ENCODE results near the gene MYMK.

MYMK gene

GRCh38 chr9:133535306-133535877 is 10.6 kb upstream of the MYMK start:
- no peak for DNase-seq (ENCODE audit: low read depth in 2 of 2)

- DNase-seq (ENCODE audit: low read depth in 2 of 2), result peak in 1 of 2 donors; percentile 19
These were observed 9.9 kb upstream of the MYMK start, which contains the start of gene ADAMTSL2 for GRCh38 chr9:133534346-133535291. TSS of gene ADAMTSL2 (plus strand) at chr9:133534704. CDS start at chr9:133536713, 2,009 bp downstream.

GRCh38 chr9:133533857-133534256 is 9.1 kb upstream of the MYMK start:
- no peak for DNase-seq (ENCODE audit: low read depth in 2 of 2)

GRCh38 chr9:133532937-133533668 is 8.3 kb upstream of the MYMK start:
- DNase-seq (ENCODE audit: low read depth in 2 of 2), result peak; percentile 6 to 34

GRCh38 chr9:133531293-133531692 is 6.5 kb upstream of the MYMK start:
- no peak for DNase-seq (ENCODE audit: low read depth in 2 of 2)

GRCh38 chr9:133529874-133530273 is 5.1 kb upstream of the MYMK start:
- DNase-seq (ENCODE audit: low read depth in 2 of 2), result no peak

- DNase-seq (ENCODE audit: low read depth in 2 of 2), result no peak
These were observed 4.7 kb upstream of the MYMK start for GRCh38 chr9:133529457-133529856.

GRCh38 chr9:133528876-133529241 is 4.1 kb upstream of the MYMK start:
- no peak for DNase-seq (ENCODE audit: low read depth in 2 of 2)

- no peak for DNase-seq (ENCODE audit: low read depth in 2 of 2)
These were observed 3.5 kb upstream of the MYMK start for GRCh38 chr9:133528001-133528875.

- no peak for DNase-seq (ENCODE audit: low read depth in 2 of 2)
These were observed 2.7 kb upstream of the MYMK start for GRCh38 chr9:133527444-133527920.

- DNase-seq (ENCODE audit: low read depth in 2 of 2), result no peak
These were observed 2.1 kb upstream of the MYMK start for GRCh38 chr9:133526721-133527321.

- no peak for DNase-seq (ENCODE audit: low read depth in 2 of 2)
These were observed 918 bp upstream of the MYMK start for GRCh38 chr9:133525677-133526076.

GRCh38 chr9:133524146-133524545 is 613 bp downstream of the MYMK start:
- no peak for DNase-seq (ENCODE audit: low read depth in 2 of 2)

- DNase-seq (ENCODE audit: low read depth in 2 of 2), result no peak
These were observed 1.7 kb downstream of the MYMK start for GRCh38 chr9:133523106-133523505.

- no peak for DNase-seq (ENCODE audit: low read depth in 2 of 2)
These were observed 2.5 kb downstream of the MYMK start for GRCh38 chr9:133522073-133522910.

- DNase-seq (ENCODE audit: low read depth in 2 of 2), result no peak
These were observed 3.4 kb downstream of the MYMK start for GRCh38 chr9:133521122-133522072.

- no peak for DNase-seq (ENCODE audit: low read depth in 2 of 2)
These were observed 4.5 kb downstream of the MYMK start for GRCh38 chr9:133520121-133520835.

- DNase-seq (ENCODE audit: low read depth in 2 of 2), result no peak
These were observed 5.1 kb downstream of the MYMK start for GRCh38 chr9:133519693-133520092.
